ENCODE data around the gene R3HDM2. TPM values are rescaled to one million over a fixed set of nuclear protein-coding genes. Genes with fewer than 3 reads are reported as not detected.

R3HDM2 gene
- total and polyA plus RNA-seq, 2 donors (not counting 1 experiment from before 2014, with no cell fraction given): 104 to 129 TPM

DNA sequence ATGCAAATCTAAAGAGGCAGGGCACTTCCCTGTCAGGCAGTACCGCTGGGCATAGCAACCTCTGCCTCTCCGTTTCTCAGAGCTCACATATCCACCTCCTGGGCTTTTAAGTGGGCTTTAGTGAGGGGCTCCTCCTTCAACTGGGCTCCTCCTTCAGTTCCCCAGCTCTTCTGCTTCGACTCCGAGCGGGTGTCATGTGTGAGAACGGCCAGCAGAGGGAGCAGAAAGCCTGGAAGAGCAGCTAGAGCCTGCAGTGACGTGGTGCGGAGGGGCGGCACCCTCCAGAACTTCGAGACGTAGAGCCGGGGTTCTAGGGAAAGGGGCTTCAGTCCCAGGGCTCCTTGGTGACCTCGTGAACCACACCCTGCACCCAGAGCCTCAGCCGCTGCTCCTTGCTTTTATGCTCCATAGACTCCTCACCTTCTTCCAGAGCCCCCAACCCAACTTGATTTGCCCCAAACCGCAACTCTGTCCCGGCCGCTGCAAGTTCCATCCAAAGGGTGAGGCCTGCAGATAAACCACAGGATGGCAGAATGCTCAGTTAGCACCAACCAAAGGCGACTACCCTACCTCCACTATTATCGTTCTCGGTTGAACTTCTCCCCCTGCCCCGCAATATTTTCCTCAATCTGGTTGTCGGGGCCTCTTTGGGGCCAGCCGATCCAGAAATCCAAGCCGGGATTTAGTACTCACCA is 28.4 kb upstream of the R3HDM2 start:
- TF ChIP-seq, protein P1, sequence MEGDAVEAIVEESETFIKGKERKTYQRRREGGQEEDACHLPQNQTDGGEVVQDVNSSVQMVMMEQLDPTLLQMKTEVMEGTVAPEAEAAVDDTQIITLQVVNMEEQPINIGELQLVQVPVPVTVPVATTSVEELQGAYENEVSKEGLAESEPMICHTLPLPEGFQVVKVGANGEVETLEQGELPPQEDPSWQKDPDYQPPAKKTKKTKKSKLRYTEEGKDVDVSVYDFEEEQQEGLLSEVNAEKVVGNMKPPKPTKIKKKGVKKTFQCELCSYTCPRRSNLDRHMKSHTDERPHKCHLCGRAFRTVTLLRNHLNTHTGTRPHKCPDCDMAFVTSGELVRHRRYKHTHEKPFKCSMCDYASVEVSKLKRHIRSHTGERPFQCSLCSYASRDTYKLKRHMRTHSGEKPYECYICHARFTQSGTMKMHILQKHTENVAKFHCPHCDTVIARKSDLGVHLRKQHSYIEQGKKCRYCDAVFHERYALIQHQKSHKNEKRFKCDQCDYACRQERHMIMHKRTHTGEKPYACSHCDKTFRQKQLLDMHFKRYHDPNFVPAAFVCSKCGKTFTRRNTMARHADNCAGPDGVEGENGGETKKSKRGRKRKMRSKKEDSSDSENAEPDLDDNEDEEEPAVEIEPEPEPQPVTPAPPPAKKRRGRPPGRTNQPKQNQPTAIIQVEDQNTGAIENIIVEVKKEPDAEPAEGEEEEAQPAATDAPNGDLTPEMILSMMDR (IDR thresholded peaks at IDR 0.05): peak; percentile 84
- TF ChIP-seq EZH2 (IDR thresholded peaks at IDR 0.05; ENCODE audit: borderline replicate concordance, insufficient read depth, low read depth, low read length, poor library complexity, severe bottlenecking): no peak
- H3K36me3 ChIP-seq (replicated peaks in 1 of 2; ENCODE audit: control extremely low read depth in 1 of 2, control insufficient read depth in 1 of 2, extremely low read depth in 1 of 2, insufficient read depth in 2 of 2, low read length in 1 of 2): no peaks in the 10 kb centered on the region
- H2AFZ ChIP-seq (ENCODE audit: insufficient read depth, low read depth, low read length, poor library complexity, severe bottlenecking): peak overlapping the region; percentile 78
- ATAC-seq (ENCODE audit: low read depth): peak; percentile 71
- H3K4me3 Mint-ChIP-seq: peak overlapping the region; percentile 98
- peak overlapping the region; percentile 88 to 92 for H3K27ac ChIP-seq (ENCODE audit: low read length in 2 of 2)
- peak overlapping the region; percentile 94 for H3K4me2 ChIP-seq (replicated peaks; ENCODE audit: low read depth, low read length, poor library complexity, severe bottlenecking)
- peak overlapping the region; percentile 81 for H3K9ac ChIP-seq (ENCODE audit: low read length)
- H3K27me3 ChIP-seq (replicated peaks in 1 of 4; ENCODE audit: control extremely low read depth in 1 of 4, control insufficient read depth in 3 of 4, insufficient read depth in 4 of 4, low read length in 3 of 4): no peaks in the 10 kb centered on the region
- intact Hi-C loops (cut with micrococcal nuclease): loop anchor here (1.0 to 10.0 kb wide), 7 partner anchors 28 to 347 kb away; partner anchors contain the start of genes CDK4, DDIT3, MARCHF9 and R3HDM2
- peaks cover 53% of the 10 kb centered on the region for H3K4me1 Mint-ChIP-seq
- DNase-seq: peak; percentile 97
- H3K9me3 ChIP-seq (ENCODE audit: control extremely low read depth in 1 of 3, control insufficient read depth in 2 of 3, insufficient read depth in 1 of 3, low read length in 2 of 3): no peaks in the 10 kb centered on the region
- H4K20me1 ChIP-seq (ENCODE audit: control insufficient read depth, insufficient read depth, low read length, poor library complexity, severe bottlenecking): no peaks in the 10 kb centered on the region
- peak overlapping the region; percentile 58 to 93 (median 89) for H3K4me3 ChIP-seq (ENCODE audit: control extremely low read depth in 1 of 5, extremely low read depth in 1 of 5, insufficient read depth in 1 of 5, low read depth in 2 of 5, low read length in 4 of 5)
- peaks cover 6% of the 10 kb centered on the region for H3K79me2 ChIP-seq (ENCODE audit: control insufficient read depth, insufficient read depth, low read length)
- WGBS (ENCODE audit: insufficient coverage): 0% methylated on average over 18 of the region's 24 CpGs
- no peaks in the 10 kb centered on the region for H3K27me3 Mint-ChIP-seq
- CTCF ChIA-PET: interaction anchor here (0.6 to 7.6 kb wide), 42 partner anchors 9 to 449 kb away, joined by 3 to 166 read pairs (median 5); partner anchors contain the start of genes ARHGAP9, B4GALNT1, DDIT3 and INHBC
- peaks cover 30 to 58% of the 10 kb centered on the region in 2 donors for H3K4me1 ChIP-seq (ENCODE audit: control insufficient read depth in 2 of 2, insufficient read depth in 2 of 2, low read length in 2 of 2)
- POLR2A ChIA-PET: interaction anchor here (0.6 to 2.0 kb wide), 7 partner anchors 18 to 773 kb away, joined by 3 to 10 read pairs (median 5); partner anchors contain the start of gene ARHGAP9
- H3K9me3 Mint-ChIP-seq (ENCODE audit: insufficient read depth): no peaks in the 10 kb centered on the region
- H3K27ac Mint-ChIP-seq: peak overlapping the region; percentile 95

Measured in B cell (primary cell).